Smooth muscle cell (in vitro differentiated cells): ENCODE data around the gene RDM1. TPM values are rescaled to one million over a fixed set of nuclear protein-coding genes. Genes with fewer than 3 reads are reported as not detected.
A peak's percentile ranks its signal among the peaks of the same experiment; 100 is the strongest.

Experiments used
- DNase-seq: peaks from one replicate; lab custom pipeline; 2025; ENCODE audit not compliant: unreplicated experiment; lab: John Stamatoyannopoulos, UW
- H2AFZ ChIP-seq: fragments of 200-600 bp; sonication (generic); 2 replicates; pipeline ENCODE4 v1.6.0; 2016; ENCODE audit warnings: antibody characterized with exemption, low read depth, mild to moderate bottlenecking
- H3F3A ChIP-seq: fragments of 200-600 bp; sonication (generic); 2 replicates; pipeline ENCODE4 v1.6.0; 2017; ENCODE audit warnings: antibody characterized with exemption, low read depth
- H3K27ac ChIP-seq: fragments of 200-600 bp; sonication (generic); 2 replicates; pipeline ENCODE4 v1.5.1; 2016; ENCODE audit warnings: low read depth, mild to moderate bottlenecking
- H3K27me3 ChIP-seq: fragments of 200-600 bp; sonication (generic); 2 replicates; pipeline ENCODE4 v1.6.1; 2016; ENCODE audit warnings: low read depth, mild to moderate bottlenecking
- H3K36me3 ChIP-seq: fragments of 200-600 bp; sonication (generic); 2 replicates; pipeline ENCODE4 v1.5.1; 2016; ENCODE audit warnings: low read depth
- H3K4me1 ChIP-seq: fragments of 200-600 bp; sonication (generic); 2 replicates; pipeline ENCODE4 v1.5.1; 2016; ENCODE audit warnings: low read depth
- H3K4me2 ChIP-seq: fragments of 200-600 bp; sonication (generic); 2 replicates; pipeline ENCODE4 v1.6.0; 2016; ENCODE audit warnings: mild to moderate bottlenecking
- H3K4me3 ChIP-seq: fragments of 200-600 bp; sonication (generic); 2 replicates; pipeline ENCODE4 v1.5.1; 2016; ENCODE audit warnings: mild to moderate bottlenecking
- H3K79me2 ChIP-seq: fragments of 200-600 bp; sonication (generic); 2 replicates; pipeline ENCODE4 v1.6.0; 2016; ENCODE audit warnings: low read depth, mild to moderate bottlenecking
- H3K9ac ChIP-seq: fragments of 200-600 bp; sonication (generic); 2 replicates; pipeline ENCODE4 v1.6.0; 2016; ENCODE audit warnings: low read depth
- H3K9me3 ChIP-seq: fragments of 200-600 bp; sonication (generic); replicated peaks from 2 replicates; pipeline ENCODE4 v1.5.1; 2016; ENCODE audit warnings: low read depth
- H4K20me1 ChIP-seq: fragments of 200-600 bp; sonication (generic); 2 replicates; pipeline ENCODE4 v1.6.0; 2016; ENCODE audit warnings: low read depth
- WGBS: methylation state at CpG from one replicate; pipeline ENCODE4 v1.1.7; 2016; ENCODE audit warnings: low lambda C conversion rate; 5-methylcytosine and 5-hydroxymethylcytosine counted together
- polyA plus RNA-seq: library from polyadenylated mRNA; unstranded; fragments of >200 nt; fragmentation: Nextera tagmentation; extraction: Ambion mirVana; gene quantifications from 2 replicates; pipeline ENCODE4 v1.2.1, GENCODE V29; 2016
- total RNA-seq: library from RNA; depleted of rRNA; stranded (reverse); fragments of >200 nt; gene quantifications from 2 replicates; pipeline ENCODE4 v1.2.3, GENCODE V29; 2014
- TF ChIP-seq, protein P1 (sequence below): fragments of 200-600 bp; sonication (generic); IDR thresholded peaks from 2 replicates; pipeline ENCODE4 v1.5.1; 2017; ENCODE audit warnings: borderline replicate concordance, mild to moderate bottlenecking, antibody characterized with exemption; ENCODE audit not compliant: insufficient read depth, poor library complexity, severe bottlenecking

The RDM1 gene
- total and polyA plus RNA-seq, 2 experiments from 2014 or later, result 0.43 TPM; not detected in 1

DNA sequence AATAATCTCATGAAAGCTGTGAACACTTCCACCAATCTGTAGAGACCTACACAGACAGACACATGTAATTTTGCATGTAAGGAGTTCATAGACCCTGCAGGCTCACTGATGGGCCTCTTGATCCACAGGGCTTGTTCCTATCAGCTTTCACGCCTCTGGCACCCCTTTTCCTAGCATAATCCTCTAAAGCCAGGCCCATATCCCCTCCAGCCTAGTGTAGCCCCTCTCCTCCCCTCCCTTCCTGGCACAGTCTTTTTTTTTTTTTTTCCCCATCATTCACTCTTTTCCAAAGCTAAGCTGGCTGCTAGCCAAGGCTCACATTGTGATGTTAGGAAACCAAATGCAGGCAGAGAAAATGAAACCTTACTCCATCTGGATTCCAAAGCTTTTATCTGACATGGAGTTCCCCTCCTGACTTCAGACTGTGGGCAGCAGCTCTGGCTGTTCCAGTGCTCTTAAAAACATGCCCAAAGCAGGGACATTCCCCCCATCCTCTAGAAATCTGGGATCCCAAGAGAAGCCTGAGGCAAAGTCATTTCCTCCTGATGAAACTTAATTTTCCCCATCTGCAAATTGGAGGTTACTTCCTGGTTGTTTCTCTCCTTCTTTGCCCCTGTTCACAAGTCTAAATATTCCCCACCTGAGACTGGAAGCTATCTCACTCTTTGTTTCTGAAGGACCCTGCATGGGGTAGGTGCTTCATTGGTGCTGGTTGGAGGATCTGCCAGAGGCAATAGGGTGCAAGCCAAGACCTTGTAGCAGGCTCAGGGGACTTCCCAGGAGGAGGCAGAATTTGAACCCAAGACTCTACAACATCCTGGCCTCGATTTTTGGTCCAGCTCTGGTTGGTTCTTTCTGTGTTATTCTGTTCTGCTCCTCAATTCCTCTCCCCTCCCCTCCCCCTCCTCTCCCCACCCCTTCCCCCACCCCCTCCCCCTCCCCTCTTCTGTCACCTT is 40.5 kb downstream of the RDM1 start:
- H2AFZ ChIP-seq, result peak overlapping the region; percentile 51
- TF ChIP-seq, protein P1, sequence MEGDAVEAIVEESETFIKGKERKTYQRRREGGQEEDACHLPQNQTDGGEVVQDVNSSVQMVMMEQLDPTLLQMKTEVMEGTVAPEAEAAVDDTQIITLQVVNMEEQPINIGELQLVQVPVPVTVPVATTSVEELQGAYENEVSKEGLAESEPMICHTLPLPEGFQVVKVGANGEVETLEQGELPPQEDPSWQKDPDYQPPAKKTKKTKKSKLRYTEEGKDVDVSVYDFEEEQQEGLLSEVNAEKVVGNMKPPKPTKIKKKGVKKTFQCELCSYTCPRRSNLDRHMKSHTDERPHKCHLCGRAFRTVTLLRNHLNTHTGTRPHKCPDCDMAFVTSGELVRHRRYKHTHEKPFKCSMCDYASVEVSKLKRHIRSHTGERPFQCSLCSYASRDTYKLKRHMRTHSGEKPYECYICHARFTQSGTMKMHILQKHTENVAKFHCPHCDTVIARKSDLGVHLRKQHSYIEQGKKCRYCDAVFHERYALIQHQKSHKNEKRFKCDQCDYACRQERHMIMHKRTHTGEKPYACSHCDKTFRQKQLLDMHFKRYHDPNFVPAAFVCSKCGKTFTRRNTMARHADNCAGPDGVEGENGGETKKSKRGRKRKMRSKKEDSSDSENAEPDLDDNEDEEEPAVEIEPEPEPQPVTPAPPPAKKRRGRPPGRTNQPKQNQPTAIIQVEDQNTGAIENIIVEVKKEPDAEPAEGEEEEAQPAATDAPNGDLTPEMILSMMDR, result no peak
- no peaks in the 10 kb centered on the region for H3K36me3 ChIP-seq
- no peaks in the 10 kb centered on the region for H3K9me3 ChIP-seq
- H3K9ac ChIP-seq, result no peak overlapping the region
- H3K4me2 ChIP-seq, result peak overlapping the region; percentile 53
- H3K4me1 ChIP-seq, result peaks cover 15% of the 10 kb centered on the region
- peak overlapping the region; percentile 77 for H3K27ac ChIP-seq
- no peaks in the 10 kb centered on the region for H4K20me1 ChIP-seq
- DNase-seq, result peak; percentile 5
- no peak overlapping the region for H3K4me3 ChIP-seq
- H3K27me3 ChIP-seq, result no peaks in the 10 kb centered on the region
- peaks cover 10% of the 10 kb centered on the region for H3F3A ChIP-seq
- WGBS, result 57% methylated on average over 2 of the region's 2 CpGs
- no peaks in the 10 kb centered on the region for H3K79me2 ChIP-seq

DNA sequence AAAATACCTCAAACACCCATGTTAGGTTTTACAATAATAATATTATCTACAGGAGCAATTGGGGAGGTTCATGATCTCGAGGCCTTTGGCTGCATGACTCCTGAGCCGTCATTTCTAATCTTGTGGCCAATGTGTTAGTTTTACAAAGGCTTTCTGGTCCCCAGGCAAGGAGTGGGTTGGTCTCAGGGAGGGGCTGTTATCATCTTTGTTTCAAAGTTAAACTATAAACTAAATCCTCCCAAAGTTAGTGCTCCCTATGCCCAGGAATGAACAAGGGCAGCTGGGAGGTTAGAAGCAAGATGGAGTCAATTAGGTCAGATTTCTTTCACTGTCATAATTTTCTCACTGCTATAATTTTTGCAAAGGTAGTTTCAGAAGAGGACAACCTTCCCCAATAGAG is 41.3 kb downstream of the RDM1 start:
- no peak for DNase-seq
- TF ChIP-seq, protein P1, result no peak
- 52% methylated on average over 2 of the region's 2 CpGs for WGBS
- Histone ChIP-seq H3K9me3 (no peaks in the 10 kb centered on the region), H3K4me3 (no peak overlapping the region), H3K27ac (no peak overlapping the region), H2AFZ (no peak overlapping the region), H3F3A (peaks cover 10% of the 10 kb centered on the region), H4K20me1 (no peaks in the 10 kb centered on the region), H3K79me2 (no peaks in the 10 kb centered on the region), H3K4me1 (peaks cover 15% of the 10 kb centered on the region), H3K36me3 (no peaks in the 10 kb centered on the region), H3K27me3 (no peaks in the 10 kb centered on the region), H3K9ac (no peak overlapping the region), H3K4me2 (no peak overlapping the region)

DNA sequence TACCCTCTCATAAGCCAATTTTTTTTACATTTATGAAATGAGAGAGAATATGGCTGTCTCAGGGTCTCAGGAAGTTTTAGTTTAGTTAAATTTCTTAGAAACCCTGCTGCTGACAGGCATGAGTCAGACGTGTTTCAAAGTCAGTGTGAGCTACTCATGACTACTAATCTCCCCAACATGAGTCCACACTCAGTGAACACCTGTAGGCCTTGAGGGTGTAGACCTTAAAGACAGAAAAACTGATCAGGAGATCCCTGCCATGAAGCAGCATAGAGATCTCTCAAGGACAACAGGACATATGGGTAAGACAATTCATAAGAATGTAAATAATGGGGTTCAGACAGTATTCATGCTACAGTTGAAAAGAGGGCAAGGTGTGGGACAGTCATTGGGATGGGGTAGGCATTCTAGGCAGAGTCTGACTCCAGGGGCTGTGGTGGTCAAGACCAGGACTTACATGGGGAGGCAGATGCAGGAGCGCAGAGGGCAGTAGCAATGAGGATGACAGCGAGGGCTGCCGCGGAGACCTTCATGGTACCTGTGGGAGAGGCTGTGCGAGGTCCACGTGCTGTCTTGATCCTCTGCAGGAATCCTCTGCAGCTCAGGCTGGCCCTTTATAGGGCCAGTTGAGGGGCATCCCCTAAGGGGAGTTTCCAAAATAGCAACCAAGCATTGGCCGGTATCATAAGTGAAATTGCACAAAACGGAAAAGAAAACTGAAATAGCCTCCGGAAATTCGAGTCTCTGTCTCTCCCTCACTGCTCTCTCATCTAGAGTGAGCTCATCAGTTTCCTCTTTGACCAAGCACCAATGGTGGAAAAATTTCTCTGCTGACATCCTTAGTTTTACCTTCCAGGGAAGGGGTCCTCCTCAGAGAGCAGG is 50.6 kb downstream of the RDM1 start, which contains the start of gene CCL5:
Gene CCL5, minus strand, starts transcription at position 588 of the 882 bp plus-strand sequence.
- Histone ChIP-seq H3K27ac (no peak within 1 kb of the TSS), H3K4me3 (no peak within 1 kb of the TSS), H3K9me3 (no peaks in the 10 kb centered on the region), H3K36me3 (no peaks in the 10 kb centered on the region), H2AFZ (no peak within 1 kb of the TSS), H3K9ac (no peak within 1 kb of the TSS), H3K79me2 (no peaks in the 10 kb centered on the region), H3K27me3 (no peaks in the 10 kb centered on the region), H3K4me1 (no peaks in the 10 kb centered on the region), H3F3A (no peaks in the 10 kb centered on the region), H4K20me1 (no peaks in the 10 kb centered on the region), H3K4me2 (no peak within 1 kb of the TSS)
- WGBS, result 88% methylated on average over 11 of the region's 11 CpGs
- TF ChIP-seq, protein P1, result no peak
- no peak for DNase-seq
